ENCODE measurements around the gene RFLNA. TPM values are rescaled to one million over a fixed set of nuclear protein-coding genes. Genes with fewer than 3 reads are reported as not detected.

The RFLNA gene
- total RNA-seq, 1 donor from 2014 or later, result 36.9 TPM

DNA sequence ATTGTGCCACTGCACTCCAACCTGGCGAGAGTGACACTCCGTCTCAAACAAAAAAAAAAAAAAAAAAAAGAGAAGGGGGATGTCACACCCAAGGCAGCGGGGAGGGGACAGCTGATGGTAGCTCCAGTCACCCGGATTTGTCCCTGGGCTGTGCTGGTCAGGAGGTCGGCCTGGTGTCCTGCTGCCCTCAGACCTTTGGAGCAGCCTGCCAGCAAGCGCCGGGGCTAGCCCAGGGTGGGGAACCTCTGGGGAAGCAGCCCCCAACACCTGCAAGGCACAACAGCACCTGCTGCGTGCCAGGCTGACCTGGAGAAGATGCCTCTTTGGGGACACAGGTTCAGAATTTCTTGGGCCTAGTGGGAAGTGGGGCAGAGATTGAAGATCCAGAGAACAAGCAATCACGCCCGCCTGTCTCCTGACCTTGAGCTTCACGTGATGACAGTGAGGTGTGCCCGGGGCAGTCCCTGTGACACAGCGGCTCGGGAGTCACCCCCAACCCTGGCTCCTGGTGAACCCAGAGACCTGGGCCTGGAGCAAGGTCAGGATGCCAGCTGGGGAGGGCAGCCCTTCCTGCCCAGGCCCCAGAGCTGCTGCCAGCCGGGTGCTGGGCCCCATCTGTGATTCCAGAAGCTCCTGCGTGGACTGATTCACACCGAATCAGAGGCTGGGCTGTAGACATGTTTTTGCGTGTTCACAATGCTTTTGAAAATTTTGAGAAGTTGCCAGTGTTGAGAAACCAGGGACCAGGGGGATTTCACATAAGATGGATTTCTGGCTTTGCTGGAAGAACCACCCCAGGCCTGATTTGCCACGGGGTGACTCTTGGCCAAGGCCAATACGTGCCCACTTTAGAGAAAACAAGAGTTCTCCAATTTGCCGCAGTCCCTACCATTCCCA lies 66.4 kb downstream of the RFLNA start:
- Mint-ChIP-seq H3K27ac (ENCODE audit: unreplicated experiment) (no peak overlapping the region), H3K27me3 (ENCODE audit: unreplicated experiment) (peaks cover 26% of the 10 kb centered on the region), H3K4me3 (ENCODE audit: unreplicated experiment) (no peak overlapping the region), H3K9me3 (ENCODE audit: unreplicated experiment) (peaks cover 25% of the 10 kb centered on the region), H3K4me1 (ENCODE audit: low read depth, unreplicated experiment) (peaks cover 11% of the 10 kb centered on the region), H3K36me3 (ENCODE audit: unreplicated experiment) (peaks cover 11% of the 10 kb centered on the region)
- TF ChIP-seq, protein P1, sequence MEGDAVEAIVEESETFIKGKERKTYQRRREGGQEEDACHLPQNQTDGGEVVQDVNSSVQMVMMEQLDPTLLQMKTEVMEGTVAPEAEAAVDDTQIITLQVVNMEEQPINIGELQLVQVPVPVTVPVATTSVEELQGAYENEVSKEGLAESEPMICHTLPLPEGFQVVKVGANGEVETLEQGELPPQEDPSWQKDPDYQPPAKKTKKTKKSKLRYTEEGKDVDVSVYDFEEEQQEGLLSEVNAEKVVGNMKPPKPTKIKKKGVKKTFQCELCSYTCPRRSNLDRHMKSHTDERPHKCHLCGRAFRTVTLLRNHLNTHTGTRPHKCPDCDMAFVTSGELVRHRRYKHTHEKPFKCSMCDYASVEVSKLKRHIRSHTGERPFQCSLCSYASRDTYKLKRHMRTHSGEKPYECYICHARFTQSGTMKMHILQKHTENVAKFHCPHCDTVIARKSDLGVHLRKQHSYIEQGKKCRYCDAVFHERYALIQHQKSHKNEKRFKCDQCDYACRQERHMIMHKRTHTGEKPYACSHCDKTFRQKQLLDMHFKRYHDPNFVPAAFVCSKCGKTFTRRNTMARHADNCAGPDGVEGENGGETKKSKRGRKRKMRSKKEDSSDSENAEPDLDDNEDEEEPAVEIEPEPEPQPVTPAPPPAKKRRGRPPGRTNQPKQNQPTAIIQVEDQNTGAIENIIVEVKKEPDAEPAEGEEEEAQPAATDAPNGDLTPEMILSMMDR (IDR thresholded peaks at IDR 0.05; ENCODE audit: partially characterized antibody, unreplicated experiment), result no peak
- DNase-seq, result no peak

DNA sequence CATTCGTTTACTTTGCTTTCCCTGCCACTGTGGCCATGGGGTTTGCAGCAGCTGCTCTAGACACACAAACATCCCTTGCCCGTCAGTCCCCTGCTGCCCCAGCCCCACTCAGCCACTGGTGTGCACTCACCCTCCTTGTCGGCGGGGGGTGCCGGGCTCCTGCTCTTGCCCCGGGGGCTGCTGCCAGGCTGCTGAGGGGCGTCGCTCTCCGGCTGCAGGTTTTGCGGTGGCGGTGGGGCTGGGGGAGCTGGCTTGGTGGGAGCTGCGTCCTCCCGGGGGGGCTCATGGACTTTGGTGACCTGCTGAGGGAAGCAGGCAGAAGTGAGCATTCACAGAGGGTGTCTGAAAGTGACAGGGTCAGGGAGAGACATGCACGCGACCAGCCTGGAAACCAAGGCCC lies 67.1 kb downstream of the RFLNA start:
- Mint-ChIP-seq H3K27ac (ENCODE audit: unreplicated experiment) (no peak overlapping the region), H3K9me3 (ENCODE audit: unreplicated experiment) (peaks cover 24% of the 10 kb centered on the region), H3K36me3 (ENCODE audit: unreplicated experiment) (peaks cover 11% of the 10 kb centered on the region), H3K4me1 (ENCODE audit: low read depth, unreplicated experiment) (peaks cover 10% of the 10 kb centered on the region), H3K4me3 (ENCODE audit: unreplicated experiment) (no peak overlapping the region), H3K27me3 (ENCODE audit: unreplicated experiment) (peaks cover 24% of the 10 kb centered on the region)
- TF ChIP-seq, protein P1 (IDR thresholded peaks at IDR 0.05; ENCODE audit: partially characterized antibody, unreplicated experiment), result no peak
- DNase-seq, result no peak

DNA sequence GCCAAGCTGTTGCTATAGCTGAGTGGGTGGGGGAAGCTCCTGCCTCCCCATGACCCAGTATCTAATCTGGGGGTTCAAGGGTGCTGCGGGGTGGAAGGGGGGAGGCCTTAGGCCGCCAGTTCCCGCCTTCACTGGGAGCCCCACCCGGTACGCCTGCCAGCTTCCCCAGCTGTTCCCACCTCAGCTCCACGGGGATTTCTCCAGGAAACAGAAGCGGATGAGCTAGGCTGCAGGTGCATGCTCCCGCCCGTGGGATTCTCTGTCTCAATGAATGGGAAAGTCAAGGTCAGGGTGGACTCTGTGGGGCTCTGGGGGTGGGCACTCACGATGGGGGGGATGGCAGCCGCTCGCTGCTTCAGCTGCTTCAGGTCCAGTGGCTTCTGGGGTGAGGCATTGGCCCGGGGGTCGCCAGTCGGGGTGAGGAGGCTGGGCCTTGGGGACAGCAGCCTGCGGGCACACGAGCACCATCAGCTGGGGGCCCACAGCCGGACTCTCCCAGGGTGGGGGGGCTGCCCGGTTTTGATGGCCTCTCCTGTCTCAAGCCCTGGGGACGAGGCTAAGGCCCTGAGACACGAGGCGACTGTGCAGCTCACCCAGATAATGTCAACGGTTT lies 68.6 kb downstream of the RFLNA start:
- Mint-ChIP-seq H3K27me3 (ENCODE audit: unreplicated experiment) (peaks cover 14% of the 10 kb centered on the region), H3K36me3 (ENCODE audit: unreplicated experiment) (no peaks in the 10 kb centered on the region), H3K27ac (ENCODE audit: unreplicated experiment) (no peak overlapping the region), H3K4me3 (ENCODE audit: unreplicated experiment) (no peak overlapping the region), H3K4me1 (ENCODE audit: low read depth, unreplicated experiment) (peaks cover 6% of the 10 kb centered on the region), H3K9me3 (ENCODE audit: unreplicated experiment) (peaks cover 13% of the 10 kb centered on the region)
- TF ChIP-seq, protein P1 (IDR thresholded peaks at IDR 0.05; ENCODE audit: partially characterized antibody, unreplicated experiment), result no peak
- DNase-seq, result no peak

DNA sequence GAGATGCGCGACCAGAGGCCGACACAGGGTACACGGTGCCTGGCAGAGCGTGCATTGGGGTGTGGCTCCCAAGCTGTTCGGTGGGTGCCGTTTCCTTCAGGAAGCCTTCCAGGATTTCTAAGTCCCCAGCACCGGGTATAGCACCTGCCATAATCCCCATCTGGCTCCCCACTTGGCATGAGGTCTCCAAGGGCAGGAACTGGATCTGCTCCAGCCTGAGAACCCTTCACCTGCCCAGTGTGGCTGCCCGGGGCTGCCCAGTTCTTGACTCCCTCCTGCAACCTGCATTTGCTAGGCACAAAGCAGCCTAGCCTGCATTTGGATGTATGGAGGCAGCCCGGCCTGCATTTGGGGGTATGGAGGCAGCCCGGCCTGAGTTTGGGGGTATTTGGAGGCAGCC lies 69.7 kb downstream of the RFLNA start:
- H3K4me3 Mint-ChIP-seq (ENCODE audit: unreplicated experiment), result no peak overlapping the region
- no peak overlapping the region for H3K27ac Mint-ChIP-seq (ENCODE audit: unreplicated experiment)
- peaks cover 10% of the 10 kb centered on the region for H3K9me3 Mint-ChIP-seq (ENCODE audit: unreplicated experiment)
- TF ChIP-seq, protein P1 (IDR thresholded peaks at IDR 0.05; ENCODE audit: partially characterized antibody, unreplicated experiment), result no peak
- DNase-seq, result no peak
- H3K36me3 Mint-ChIP-seq (ENCODE audit: unreplicated experiment), result no peaks in the 10 kb centered on the region
- peaks cover 12% of the 10 kb centered on the region for H3K27me3 Mint-ChIP-seq (ENCODE audit: unreplicated experiment)
- H3K4me1 Mint-ChIP-seq (ENCODE audit: low read depth, unreplicated experiment), result peaks cover 6% of the 10 kb centered on the region

Small RNA genes lying within 50 kb of the gene (microRNA-seq; reads per million reads assigned to microRNA genes)
- gene MIR6880 (ENCODE audit: unreplicated experiment), result 2.8 reads per million, percentile 20 among the genes with 10 or more reads in this experiment

All from glutamatergic neuron (in vitro differentiated cells).